Thoracic aorta (tissue), 2 donors: Measurements from ENCODE around the gene PHACTR1. TPM values are rescaled to one million over a fixed set of nuclear protein-coding genes. Genes with fewer than 3 reads are reported as not detected.

Source experiments
- ATAC-seq: fragments of 150-250 bp; one replicate; pipeline ENCODE4 v1.8.0; 2017; ENCODE audit warnings: low read depth; ENCODE audit not compliant: insufficient number of reproducible peaks, low FRiP score
- DNase-seq: peaks from one replicate; pipeline ENCODE4 v3.0.0-alpha.2; 2020; ENCODE audit warnings: low spot score
- H3K27ac ChIP-seq, 2 donors: fragments of 200-600 bp; sonication (generic); 1 replicate in 1 of 2; 2 replicates in 1 of 2; pipeline ENCODE4 v1.5.1; 2016; ENCODE audit warnings: mild to moderate bottlenecking in 2 of 2, moderate library complexity in 2 of 2
- H3K27me3 ChIP-seq: fragments of 200-600 bp; sonication (generic); replicated peaks from 2 replicates; pipeline ENCODE4 v1.6.0; 2016; ENCODE audit warnings: mild to moderate bottlenecking; ENCODE audit not compliant: insufficient read depth
- H3K36me3 ChIP-seq: fragments of 200-600 bp; sonication (generic); one replicate; pipeline ENCODE4 v1.5.1; 2016
- H3K4me1 ChIP-seq, 2 donors: fragments of 200-600 bp; sonication (generic); 1 replicate in 1 of 2; 2 replicates in 1 of 2; pipeline versions ENCODE4 v1.5.1 to v1.6.0; 2016; ENCODE audit warnings: low read depth in 2 of 2, mild to moderate bottlenecking in 1 of 2; ENCODE audit not compliant: control insufficient read depth in 1 of 2
- H3K4me3 ChIP-seq: fragments of 200-600 bp; sonication (generic); 2 replicates; pipeline ENCODE4 v1.5.1; 2016; ENCODE audit warnings: mild to moderate bottlenecking
- H3K9me3 ChIP-seq: fragments of 200-600 bp; sonication (generic); 2 replicates; pipeline ENCODE4 v1.5.1; 2016
- total RNA-seq, 2 donors: library from RNA; depleted of rRNA; stranded (reverse); fragments of >200 nt; gene quantifications; one replicate each; pipeline versions ENCODE4 v1.1.0 to v1.2.3, GENCODE V29; 2016
- TF ChIP-seq, protein P1 (sequence below): fragments of 200-600 bp; sonication (generic); IDR thresholded peaks from one replicate; pipeline ENCODE4 v1.5.1; 2019; ENCODE audit warnings: antibody characterized with exemption

The PHACTR1 gene
- total RNA-seq, 2 donors from 2014 or later, result 42.9 to 69.1 TPM

DNA sequence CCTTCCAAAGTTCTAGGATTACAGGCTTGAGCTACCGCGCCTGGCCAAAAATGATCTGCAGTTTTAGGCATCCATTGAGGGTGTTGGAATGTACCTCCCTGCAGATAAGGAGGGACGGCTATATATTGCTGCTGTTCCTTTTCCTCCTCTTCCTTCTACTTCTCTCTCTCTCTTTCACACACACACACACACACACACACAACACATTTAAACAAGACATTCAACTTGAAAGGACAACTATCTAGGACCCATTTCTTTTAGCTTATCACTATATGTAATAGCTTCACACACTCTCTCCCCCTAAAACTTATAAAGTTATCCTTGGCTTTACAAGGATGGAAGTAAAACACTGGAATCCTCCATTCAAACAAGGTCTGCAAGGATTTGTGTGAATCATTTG, 260.6 kb downstream of the PHACTR1 start:
- ATAC-seq, result no peak
- no peak overlapping the region for H3K4me3 ChIP-seq
- no peaks in the 10 kb centered on the region for H3K9me3 ChIP-seq
- DNase-seq, result no peak
- H3K36me3 ChIP-seq, result no peaks in the 10 kb centered on the region
- peaks cover 9 to 53% of the 10 kb centered on the region in 2 donors for H3K4me1 ChIP-seq
- H3K27me3 ChIP-seq, result no peaks in the 10 kb centered on the region
- TF ChIP-seq, protein P1, sequence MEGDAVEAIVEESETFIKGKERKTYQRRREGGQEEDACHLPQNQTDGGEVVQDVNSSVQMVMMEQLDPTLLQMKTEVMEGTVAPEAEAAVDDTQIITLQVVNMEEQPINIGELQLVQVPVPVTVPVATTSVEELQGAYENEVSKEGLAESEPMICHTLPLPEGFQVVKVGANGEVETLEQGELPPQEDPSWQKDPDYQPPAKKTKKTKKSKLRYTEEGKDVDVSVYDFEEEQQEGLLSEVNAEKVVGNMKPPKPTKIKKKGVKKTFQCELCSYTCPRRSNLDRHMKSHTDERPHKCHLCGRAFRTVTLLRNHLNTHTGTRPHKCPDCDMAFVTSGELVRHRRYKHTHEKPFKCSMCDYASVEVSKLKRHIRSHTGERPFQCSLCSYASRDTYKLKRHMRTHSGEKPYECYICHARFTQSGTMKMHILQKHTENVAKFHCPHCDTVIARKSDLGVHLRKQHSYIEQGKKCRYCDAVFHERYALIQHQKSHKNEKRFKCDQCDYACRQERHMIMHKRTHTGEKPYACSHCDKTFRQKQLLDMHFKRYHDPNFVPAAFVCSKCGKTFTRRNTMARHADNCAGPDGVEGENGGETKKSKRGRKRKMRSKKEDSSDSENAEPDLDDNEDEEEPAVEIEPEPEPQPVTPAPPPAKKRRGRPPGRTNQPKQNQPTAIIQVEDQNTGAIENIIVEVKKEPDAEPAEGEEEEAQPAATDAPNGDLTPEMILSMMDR, result no peak
- H3K27ac ChIP-seq, result no peak overlapping the region

DNA sequence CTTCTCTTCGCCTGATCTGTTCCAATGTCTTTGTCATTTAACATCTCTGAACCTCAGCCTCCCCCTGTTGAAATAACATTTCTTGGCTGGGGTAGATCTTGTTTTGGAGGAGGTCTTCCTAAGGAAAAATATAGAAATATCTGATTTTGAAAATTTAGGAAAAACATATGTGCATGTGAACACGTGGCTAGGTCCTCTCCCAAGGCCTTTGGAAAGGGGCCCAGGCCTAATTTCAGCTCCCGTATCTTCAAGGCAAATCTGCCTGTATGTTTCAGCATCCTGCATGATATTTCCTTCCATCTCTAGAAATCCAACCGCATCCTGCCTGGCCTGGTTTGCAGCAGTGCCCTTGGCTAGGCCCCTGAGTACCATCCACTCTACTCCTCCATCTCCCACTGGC, 261.2 kb downstream of the PHACTR1 start:
- ATAC-seq (no peak), DNase-seq (no peak)
- no peak overlapping the region for H3K4me3 ChIP-seq
- H3K9me3 ChIP-seq, result no peaks in the 10 kb centered on the region
- H3K4me1 ChIP-seq, result peaks cover 7 to 50% of the 10 kb centered on the region in 2 donors
- H3K36me3 ChIP-seq, result no peaks in the 10 kb centered on the region
- TF ChIP-seq, protein P1, result no peak
- no peak overlapping the region for H3K27ac ChIP-seq
- no peaks in the 10 kb centered on the region for H3K27me3 ChIP-seq

DNA sequence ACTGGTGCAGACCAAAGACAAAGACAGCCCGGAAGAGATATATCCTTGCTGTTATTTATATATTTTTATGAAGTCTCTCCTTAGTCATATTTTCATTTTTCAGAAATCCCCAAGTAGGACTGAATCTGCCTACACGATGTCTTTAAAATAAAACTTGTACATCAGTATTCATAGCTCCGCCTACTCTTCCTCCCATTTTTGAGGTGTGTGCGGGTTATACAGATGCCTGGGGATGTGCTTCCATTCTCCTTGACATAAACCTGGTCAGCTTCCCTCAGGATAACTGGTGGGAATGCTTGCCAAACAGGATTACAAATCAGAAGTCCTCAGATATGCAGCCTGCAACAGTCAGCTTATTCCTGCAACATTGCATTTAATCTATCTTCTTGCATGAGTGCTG, 264.2 kb downstream of the PHACTR1 start:
- TF ChIP-seq, protein P1, result no peak
- no peak for ATAC-seq

DNA sequence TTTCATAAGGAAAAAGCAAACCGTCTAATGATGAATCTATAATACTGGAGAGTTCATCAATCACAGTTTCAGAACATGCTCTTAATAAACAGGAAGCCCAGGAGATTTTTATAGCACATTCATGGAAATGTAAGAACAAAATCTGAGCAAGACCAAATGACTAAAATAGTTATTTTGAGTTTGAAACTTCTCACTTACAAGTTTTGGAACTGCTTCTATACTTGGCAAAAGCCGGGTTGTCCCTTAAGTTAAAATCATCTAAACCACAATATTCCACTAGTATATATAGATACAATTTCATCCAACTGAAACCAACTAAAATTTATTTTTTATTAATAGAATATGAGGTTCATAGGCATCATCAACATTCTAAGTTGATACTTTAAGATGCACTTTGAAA, 268.2 kb downstream of the PHACTR1 start:
- no peak for ATAC-seq

More for the DNA sequence above, 264.2 kb downstream of the PHACTR1 start:
- no peaks in the 10 kb centered on the region for H3K27me3 ChIP-seq
- DNase-seq, result no peak
- H3K27ac ChIP-seq, result no peak overlapping the region
- no peaks in the 10 kb centered on the region for H3K9me3 ChIP-seq
- H3K4me3 ChIP-seq, result no peak overlapping the region
- peaks cover 0 to 48% of the 10 kb centered on the region in 2 donors for H3K4me1 ChIP-seq
- H3K36me3 ChIP-seq, result no peaks in the 10 kb centered on the region

DNA sequence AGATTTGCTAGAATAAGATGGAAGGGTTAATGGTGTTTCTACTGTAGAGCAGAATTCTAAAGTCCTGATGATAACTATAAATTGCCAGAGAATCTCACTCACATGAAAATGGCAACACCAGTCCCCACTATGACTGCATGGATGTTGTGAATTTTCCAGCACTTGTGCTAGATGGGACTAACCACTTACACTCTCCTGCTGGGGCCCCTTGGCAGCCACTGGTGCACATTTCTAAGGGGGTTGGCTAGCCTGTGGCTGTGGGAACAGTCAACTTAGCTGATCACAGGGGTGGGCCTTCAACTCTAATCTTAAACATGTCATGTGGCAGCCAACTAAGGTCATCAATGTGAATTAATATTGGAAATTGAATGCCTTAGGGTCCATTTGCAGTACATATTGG, 271.2 kb downstream of the PHACTR1 start:
- no peaks in the 10 kb centered on the region for H3K36me3 ChIP-seq
- no peak for ATAC-seq
- H3K27ac ChIP-seq, result no peak overlapping the region
- no peak for DNase-seq
- H3K4me1 ChIP-seq, result peaks cover 4 to 32% of the 10 kb centered on the region in 2 donors
- H3K4me3 ChIP-seq, result no peak overlapping the region
- no peaks in the 10 kb centered on the region for H3K27me3 ChIP-seq
- TF ChIP-seq, protein P1, result no peak
- H3K9me3 ChIP-seq, result no peaks in the 10 kb centered on the region

More for the DNA sequence above, 268.2 kb downstream of the PHACTR1 start:
- Histone ChIP-seq H3K27ac (peak overlapping the region; percentile 52 to 73), H3K36me3 (no peaks in the 10 kb centered on the region), H3K4me3 (no peak overlapping the region), H3K9me3 (no peaks in the 10 kb centered on the region), H3K27me3 (no peaks in the 10 kb centered on the region), H3K4me1 (peaks cover 0 to 30% of the 10 kb centered on the region in 2 donors)
- no peak for DNase-seq
- TF ChIP-seq, protein P1, result no peak
